Dendritic cell treated with granulocyte-macrophage colony-stimulating factor and Interleukin-4, amounts not matched to agents 40 ng/mL and 50 ng/mL, for 4 days (primary cell): ENCODE data around the gene CALML3.

Experiments used
- H3K27ac Mint-ChIP-seq: one replicate; pipeline ENCODE4 v1.8.0; 2022; ENCODE audit warnings: mild to moderate bottlenecking, mixed read lengths
- H3K27me3 Mint-ChIP-seq: one replicate; pipeline ENCODE4 v1.8.0; 2022; ENCODE audit warnings: mild to moderate bottlenecking, mixed read lengths
- H3K36me3 Mint-ChIP-seq: one replicate; pipeline ENCODE4 v1.8.0; 2022; ENCODE audit warnings: low read depth, mixed read lengths
- H3K4me1 Mint-ChIP-seq: one replicate; pipeline ENCODE4 v1.8.0; 2022; ENCODE audit warnings: low read depth, mixed read lengths
- H3K4me3 Mint-ChIP-seq: one replicate; pipeline ENCODE4 v1.8.0; 2022; ENCODE audit warnings: mild to moderate bottlenecking, moderate library complexity, mixed read lengths
- H3K9me3 Mint-ChIP-seq: one replicate; pipeline ENCODE4 v1.8.0; 2022; ENCODE audit warnings: mixed read lengths
- intact Hi-C: fragments of 100-400 bp; cut with micrococcal nuclease; formaldehyde crosslinking; loops from one replicate; pipeline ENCODE4 v1.15.0; 2022

The CALML3 gene

DNA sequence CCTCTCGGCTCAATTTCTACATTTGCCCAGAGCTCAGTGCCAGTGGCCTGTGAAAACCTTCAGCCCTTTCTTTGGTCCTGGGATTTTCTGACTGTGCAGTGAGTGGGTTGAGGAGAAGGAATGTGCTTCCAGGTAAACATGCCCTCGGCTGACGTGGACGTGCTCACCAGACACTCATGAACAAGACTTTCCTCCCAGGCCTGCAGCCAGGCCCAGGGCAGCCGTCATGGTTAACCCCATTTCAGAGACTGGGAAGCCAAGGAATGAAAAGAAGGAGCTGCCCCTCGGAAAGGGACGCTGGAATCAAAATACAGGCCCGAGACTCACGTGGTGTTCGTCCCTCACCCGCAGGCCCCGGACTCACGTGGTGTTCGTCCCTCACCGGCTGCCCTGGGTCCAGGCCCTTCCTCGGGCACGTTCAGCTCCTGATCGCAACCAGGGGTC lies 16.6 kb upstream of the CALML3 start:
- Mint-ChIP-seq H3K9me3 (no peaks in the 10 kb centered on the region), H3K4me1 (peaks cover 7% of the 10 kb centered on the region), H3K27ac (no peak overlapping the region), H3K36me3 (no peaks in the 10 kb centered on the region), H3K27me3 (peaks cover 19% of the 10 kb centered on the region), H3K4me3 (no peak overlapping the region)
- intact Hi-C loops = no loop called here

DNA sequence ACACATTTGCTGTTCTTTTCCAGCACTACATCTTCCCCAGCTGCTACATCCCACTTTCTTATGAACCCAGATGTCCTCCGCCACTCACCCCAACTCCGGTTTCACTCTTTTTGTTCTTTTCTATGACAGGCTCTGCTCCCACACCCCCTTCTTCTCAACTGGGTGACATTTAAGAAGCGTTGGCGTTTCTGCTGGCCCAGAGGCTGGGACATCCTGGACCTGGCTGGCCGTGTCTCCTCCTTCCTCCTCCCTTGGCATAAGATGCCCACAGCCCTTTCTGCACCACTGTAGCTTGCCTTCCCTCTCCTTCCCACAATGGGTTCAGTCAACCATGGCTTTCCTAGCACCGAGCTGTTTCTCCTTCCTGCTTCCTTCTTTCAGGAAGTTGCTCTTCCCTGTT lies 16.0 kb upstream of the CALML3 start:
- H3K36me3 Mint-ChIP-seq = no peaks in the 10 kb centered on the region
- no peak overlapping the region for H3K27ac Mint-ChIP-seq
- peaks cover 20% of the 10 kb centered on the region for H3K27me3 Mint-ChIP-seq
- no peaks in the 10 kb centered on the region for H3K9me3 Mint-ChIP-seq
- H3K4me3 Mint-ChIP-seq = no peak overlapping the region
- intact Hi-C loops = no loop called here
- peaks cover 7% of the 10 kb centered on the region for H3K4me1 Mint-ChIP-seq

DNA sequence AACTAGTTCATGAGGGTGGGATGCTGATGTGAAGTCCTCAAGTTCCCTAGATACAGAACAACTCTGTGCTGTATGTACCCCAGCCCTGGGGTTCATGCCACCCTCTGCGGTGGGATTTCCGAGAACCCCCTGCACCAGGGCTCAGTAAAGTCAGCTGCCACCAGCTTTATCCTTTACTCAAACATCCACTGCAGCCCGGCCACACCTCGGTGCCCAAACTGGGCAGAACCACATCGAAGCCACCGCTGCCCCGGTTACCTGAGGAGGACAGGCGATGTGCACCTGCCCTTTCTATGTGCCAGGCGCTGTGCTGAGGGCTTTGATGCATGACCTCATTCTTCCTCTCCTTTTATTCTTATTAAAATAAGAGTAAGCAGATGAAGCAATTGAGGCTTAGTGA lies 15.5 kb upstream of the CALML3 start:
- Mint-ChIP-seq H3K36me3 (no peaks in the 10 kb centered on the region), H3K4me1 (peaks cover 7% of the 10 kb centered on the region), H3K9me3 (no peaks in the 10 kb centered on the region), H3K27me3 (peaks cover 17% of the 10 kb centered on the region), H3K4me3 (no peak overlapping the region), H3K27ac (no peak overlapping the region)
- intact Hi-C loops = no loop called here

DNA sequence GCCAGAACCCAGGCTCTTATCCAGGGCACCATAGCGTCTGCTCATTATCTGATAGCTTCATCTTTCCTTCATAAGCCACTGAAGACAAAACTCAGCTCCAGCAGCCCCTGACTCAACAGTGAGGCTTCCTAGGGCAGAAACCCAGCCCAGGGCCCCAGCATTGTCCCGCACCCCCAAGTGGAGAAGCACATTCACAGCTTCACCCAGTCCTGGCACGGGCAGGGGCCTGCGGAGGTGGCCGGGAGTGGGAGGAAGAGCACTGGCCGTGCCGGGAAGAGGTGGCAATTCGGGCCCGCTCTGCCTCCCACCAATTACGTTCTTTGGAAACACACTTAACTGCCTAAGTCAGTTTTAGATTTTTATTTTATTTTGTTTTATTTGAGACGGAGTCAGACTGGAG lies 15.1 kb upstream of the CALML3 start:
- Mint-ChIP-seq H3K4me1 (peaks cover 7% of the 10 kb centered on the region), H3K9me3 (no peaks in the 10 kb centered on the region), H3K36me3 (no peaks in the 10 kb centered on the region), H3K4me3 (no peak overlapping the region), H3K27me3 (peaks cover 16% of the 10 kb centered on the region), H3K27ac (no peak overlapping the region)
- intact Hi-C loops = no loop called here

DNA sequence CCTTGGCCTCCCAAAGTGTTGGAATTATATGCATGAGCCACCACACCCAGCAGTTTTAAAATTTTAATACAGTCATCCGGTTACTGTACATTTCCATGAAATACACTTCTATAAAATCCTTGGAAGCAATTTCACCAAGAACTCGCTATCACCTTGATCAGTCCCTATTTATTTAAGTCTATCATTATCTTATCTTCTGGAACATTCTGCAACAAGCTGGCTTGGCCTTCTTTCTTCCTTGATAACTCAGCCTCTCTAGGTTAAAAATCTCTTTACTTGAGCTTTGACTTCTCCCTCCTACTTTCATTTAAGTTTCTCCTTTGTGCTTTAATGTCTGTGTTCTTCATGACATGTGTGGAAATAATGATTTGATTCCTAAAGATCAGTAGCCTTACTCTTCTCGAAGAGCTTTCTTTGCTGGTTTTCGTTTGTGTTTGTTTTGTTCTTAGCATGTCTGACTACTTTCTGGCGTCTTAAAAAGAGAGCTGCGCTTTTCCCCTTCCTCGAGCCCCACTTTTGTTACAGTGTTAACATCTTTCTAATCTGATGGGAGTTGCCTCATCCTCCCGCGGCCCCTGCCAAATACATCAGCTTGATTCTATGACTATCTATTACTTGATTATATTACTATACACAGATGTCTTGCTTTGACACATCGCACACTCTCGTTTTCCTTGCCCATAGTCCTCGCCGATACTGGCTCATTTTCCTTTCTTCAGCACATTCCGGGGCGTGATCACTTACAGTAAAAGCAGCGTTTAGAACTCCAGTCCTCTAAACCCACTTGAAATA lies 14.3 kb upstream of the CALML3 start:
- Mint-ChIP-seq H3K4me1 (peaks cover 7% of the 10 kb centered on the region), H3K4me3 (no peak overlapping the region), H3K36me3 (no peaks in the 10 kb centered on the region), H3K27me3 (peaks cover 12% of the 10 kb centered on the region), H3K27ac (no peak overlapping the region), H3K9me3 (no peaks in the 10 kb centered on the region)
- intact Hi-C loops = no loop called here

DNA sequence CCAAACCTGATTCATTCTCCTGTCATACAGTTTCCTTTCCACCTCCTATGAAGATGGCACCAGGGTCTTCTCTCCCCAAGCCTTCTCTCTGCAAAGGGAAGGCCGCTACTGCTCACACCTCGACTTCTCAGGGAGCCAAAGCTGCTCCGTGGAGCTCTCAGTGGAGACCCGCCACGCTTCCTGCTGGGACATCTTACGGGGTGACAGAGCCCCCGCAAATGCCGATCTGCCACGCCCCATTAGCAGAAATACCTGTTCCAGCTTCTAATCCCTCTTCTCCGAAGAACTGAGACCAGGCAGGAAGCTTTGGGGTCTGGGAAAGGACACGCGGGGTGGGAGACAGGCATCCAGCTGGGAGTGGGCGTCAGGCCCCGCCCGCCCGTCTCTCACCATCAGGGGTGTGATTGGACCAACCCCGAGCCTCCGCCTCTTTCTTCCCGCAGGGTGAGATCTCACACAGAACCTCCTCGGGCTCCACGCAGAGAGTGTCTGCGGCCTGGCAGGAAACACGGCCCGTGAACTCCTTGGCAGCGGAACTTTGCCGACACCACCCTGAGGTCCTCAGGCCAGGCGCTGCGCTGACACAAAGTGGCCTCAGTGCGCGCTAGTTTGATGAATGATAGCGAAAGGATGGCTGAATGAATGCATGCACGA lies 13.4 kb upstream of the CALML3 start:
- Mint-ChIP-seq H3K4me3 (no peak overlapping the region), H3K9me3 (no peaks in the 10 kb centered on the region), H3K27me3 (peaks cover 12% of the 10 kb centered on the region), H3K27ac (no peak overlapping the region), H3K4me1 (peaks cover 11% of the 10 kb centered on the region), H3K36me3 (no peaks in the 10 kb centered on the region)
- intact Hi-C loops = no loop called here

DNA sequence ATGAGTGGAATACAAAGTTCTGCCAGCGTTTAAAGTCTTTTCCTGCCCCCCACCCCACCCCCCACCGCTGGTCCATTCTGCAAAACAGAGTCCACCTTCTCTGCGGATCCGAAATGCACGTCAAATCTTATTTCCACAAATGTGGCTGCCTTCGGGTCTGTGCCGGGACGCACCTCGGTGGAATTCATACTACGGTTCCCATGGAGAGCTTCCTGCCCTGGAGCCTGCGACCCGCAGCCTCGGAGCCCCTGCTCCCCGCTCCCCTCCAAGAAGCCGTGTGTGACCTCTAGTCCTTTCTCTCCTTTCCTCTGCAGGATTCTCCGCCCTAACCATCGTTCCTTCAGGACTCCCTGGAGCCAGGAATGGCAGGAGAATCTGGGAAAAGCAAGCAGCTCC lies 12.9 kb upstream of the CALML3 start:
- no peaks in the 10 kb centered on the region for H3K36me3 Mint-ChIP-seq
- H3K27ac Mint-ChIP-seq = no peak overlapping the region
- H3K27me3 Mint-ChIP-seq = peaks cover 11% of the 10 kb centered on the region
- peaks cover 14% of the 10 kb centered on the region for H3K4me1 Mint-ChIP-seq
- H3K9me3 Mint-ChIP-seq = no peaks in the 10 kb centered on the region
- H3K4me3 Mint-ChIP-seq = no peak overlapping the region
- intact Hi-C loops = no loop called here

DNA sequence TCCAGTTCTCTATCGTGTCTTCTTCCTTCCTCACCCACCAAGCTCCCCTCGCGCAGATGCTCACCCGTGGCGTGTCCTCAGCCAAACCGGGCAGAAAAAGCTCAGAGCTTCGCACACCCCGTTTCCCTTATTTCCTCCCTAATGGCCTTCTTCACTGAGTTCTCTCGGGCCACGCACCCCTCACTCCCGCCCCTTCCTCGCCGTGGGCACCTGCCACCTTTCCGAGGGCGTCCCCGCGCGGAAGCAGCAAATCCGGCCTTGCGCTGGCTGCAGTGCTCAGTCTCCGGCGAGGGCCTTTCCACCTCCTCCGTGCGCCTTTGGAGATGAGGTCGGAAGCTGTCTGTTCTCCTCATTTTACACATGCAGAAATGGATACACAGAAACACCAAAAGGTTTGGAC lies 12.4 kb upstream of the CALML3 start:
- Mint-ChIP-seq H3K27ac (no peak overlapping the region), H3K9me3 (no peaks in the 10 kb centered on the region), H3K4me1 (peaks cover 14% of the 10 kb centered on the region), H3K36me3 (no peaks in the 10 kb centered on the region), H3K4me3 (no peak overlapping the region), H3K27me3 (peaks cover 12% of the 10 kb centered on the region)
- intact Hi-C loops = no loop called here

DNA sequence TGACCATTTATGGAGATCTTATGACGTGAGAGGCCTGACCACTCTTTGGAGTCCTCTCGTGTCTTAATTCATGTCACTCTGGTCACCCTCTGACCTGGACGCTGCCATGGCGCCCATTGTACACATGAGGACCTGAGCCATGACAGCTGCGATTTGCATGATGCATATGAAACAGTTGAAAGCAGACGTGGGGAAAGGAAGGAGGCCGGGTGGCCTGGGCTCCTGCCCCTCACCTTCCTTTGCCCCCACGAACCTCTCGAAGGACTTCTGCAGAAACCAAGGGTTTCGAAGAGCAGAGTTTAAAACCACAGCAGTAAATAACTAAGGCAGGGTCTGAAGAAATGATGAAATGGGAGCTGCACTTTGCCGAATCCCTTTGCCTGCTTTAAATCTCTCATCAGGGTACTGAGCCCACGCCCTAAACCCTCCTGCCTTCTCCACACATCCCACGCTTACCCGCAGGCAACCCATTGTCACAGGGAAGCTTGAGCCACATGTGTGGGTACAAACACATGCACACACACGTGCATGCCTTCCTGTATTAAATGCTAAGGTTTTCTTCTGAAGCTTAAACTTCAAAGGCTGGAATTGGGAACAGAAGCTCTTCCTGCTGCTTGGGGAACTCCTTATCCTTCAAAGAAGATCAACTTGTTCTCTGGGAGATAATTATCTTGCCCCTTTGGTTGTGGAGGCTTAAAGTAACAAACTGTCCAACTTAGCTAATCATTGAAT lies 11.7 kb upstream of the CALML3 start:
- intact Hi-C loops = no loop called here
- Mint-ChIP-seq H3K9me3 (no peaks in the 10 kb centered on the region), H3K4me1 (peaks cover 14% of the 10 kb centered on the region), H3K36me3 (no peaks in the 10 kb centered on the region), H3K4me3 (no peak overlapping the region), H3K27me3 (peaks cover 12% of the 10 kb centered on the region), H3K27ac (no peak overlapping the region)

DNA sequence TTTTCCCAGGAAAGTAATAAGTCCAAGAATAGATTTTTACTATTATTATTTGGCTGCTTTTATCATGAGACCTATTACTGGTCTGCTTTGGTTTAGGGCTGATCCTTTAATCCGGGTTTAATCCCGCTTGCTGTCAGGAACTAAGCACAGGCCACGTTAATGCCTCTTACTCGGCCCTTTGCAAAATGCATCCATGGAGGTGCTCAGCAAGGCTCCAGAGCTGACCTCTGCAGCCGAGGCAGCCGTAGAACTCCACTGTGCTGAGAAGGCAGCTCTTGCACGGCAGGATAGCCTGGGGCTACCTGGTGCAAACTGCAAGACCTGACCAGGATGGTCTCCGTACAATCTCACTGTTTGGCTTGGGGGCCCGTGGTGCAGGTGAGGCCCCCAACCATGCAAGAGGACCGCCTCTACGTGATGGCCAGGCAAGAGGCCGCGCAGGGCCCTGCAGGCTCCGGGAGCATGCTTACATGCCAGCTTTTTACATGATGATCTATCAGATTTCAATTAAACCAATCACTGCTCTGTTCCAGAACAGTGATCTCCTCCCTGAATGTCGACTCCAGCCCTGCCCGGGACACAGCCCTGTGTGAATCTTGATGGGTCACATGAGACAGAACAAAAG lies 10.4 kb upstream of the CALML3 start:
- no peaks in the 10 kb centered on the region for H3K36me3 Mint-ChIP-seq
- H3K4me3 Mint-ChIP-seq = no peak overlapping the region
- H3K27me3 Mint-ChIP-seq = peaks cover 14% of the 10 kb centered on the region
- H3K27ac Mint-ChIP-seq = no peak overlapping the region
- peaks cover 7% of the 10 kb centered on the region for H3K4me1 Mint-ChIP-seq
- intact Hi-C loops = no loop called here
- H3K9me3 Mint-ChIP-seq = no peaks in the 10 kb centered on the region

DNA sequence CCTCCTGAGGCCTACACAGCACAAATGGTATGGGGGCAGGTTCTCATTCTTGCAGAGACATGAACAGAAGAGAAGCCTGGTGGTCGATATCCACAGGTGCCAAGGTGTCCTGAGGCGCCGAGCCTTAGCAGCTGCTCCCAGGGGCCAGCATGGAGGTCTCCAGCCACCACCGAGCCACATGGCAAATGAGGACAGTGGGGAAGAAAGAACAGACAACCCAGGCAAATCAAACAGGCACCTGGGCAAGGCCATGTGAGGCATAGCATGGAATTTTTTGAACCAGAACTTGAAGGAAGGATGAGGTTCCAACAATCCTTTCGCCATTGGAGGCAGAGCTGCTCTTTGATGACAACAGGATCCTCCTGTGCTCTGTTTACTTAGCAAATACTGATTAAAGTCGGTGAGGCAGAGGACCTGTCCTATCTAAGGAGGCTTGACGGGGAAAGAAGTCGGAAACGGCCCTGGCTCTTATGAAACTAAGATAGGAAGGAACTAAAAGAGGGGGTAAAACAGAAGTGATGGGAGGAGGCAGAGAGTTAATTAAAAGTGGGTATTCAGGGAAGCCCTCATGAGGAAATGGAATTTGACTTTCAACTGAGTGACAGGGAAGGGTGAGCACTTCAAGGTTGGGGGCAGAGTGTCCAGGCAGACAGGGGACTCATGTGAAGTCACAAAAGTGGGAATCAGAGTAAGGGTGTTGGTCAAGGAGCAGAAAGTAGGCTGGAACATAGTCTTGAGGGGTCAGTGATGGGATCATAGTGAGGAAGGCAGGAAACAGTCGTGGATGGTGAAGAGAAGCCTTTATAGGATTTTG lies 8.6 kb upstream of the CALML3 start:
- no peak overlapping the region for H3K27ac Mint-ChIP-seq
- H3K4me3 Mint-ChIP-seq = no peak overlapping the region
- H3K9me3 Mint-ChIP-seq = no peaks in the 10 kb centered on the region
- intact Hi-C loops = no loop called here
- H3K36me3 Mint-ChIP-seq = no peaks in the 10 kb centered on the region
- H3K4me1 Mint-ChIP-seq = peaks cover 7% of the 10 kb centered on the region
- peaks cover 17% of the 10 kb centered on the region for H3K27me3 Mint-ChIP-seq

DNA sequence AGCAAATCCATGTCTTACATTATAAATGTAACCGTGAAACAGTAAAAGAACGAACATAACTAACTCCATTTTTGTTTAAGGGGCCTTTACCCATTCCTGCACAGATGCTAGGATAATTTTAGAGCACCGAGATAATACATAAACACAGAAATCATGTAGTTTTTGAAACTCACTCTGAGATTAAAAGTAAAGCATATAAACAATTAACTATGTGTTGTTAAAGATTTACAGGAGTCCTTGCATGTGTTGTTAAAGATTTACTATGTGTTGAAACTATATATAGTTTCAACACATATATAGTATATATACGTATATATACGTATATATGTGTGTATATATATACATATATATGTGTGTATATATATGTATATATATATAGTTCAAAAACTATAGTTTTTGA lies 7.2 kb upstream of the CALML3 start:
- Mint-ChIP-seq H3K4me1 (peaks cover 7% of the 10 kb centered on the region), H3K27me3 (peaks cover 11% of the 10 kb centered on the region), H3K9me3 (no peaks in the 10 kb centered on the region), H3K4me3 (no peak overlapping the region), H3K27ac (no peak overlapping the region), H3K36me3 (no peaks in the 10 kb centered on the region)
- intact Hi-C loops = no loop called here

DNA sequence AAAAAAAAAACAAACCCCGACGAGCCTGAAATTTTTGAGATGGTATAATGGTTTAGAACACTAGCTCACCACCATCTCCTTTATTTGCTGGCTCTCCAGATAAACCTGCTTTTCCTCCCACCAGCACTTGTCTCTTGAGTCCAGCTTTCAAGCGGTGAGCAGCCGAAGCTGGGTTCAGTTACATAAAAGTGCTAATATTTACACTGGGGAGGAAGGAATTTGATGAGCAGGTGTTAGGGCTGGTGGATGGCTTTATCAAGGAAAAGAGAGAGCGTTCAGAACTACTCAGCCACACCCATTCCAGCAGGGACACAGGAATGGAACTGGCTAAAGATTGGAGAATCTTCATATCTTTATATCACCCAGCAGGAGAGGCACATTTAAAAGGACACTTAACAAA lies 6.6 kb upstream of the CALML3 start:
- H3K36me3 Mint-ChIP-seq = no peaks in the 10 kb centered on the region
- H3K27me3 Mint-ChIP-seq = peaks cover 11% of the 10 kb centered on the region
- H3K4me1 Mint-ChIP-seq = peaks cover 7% of the 10 kb centered on the region
- no peak overlapping the region for H3K27ac Mint-ChIP-seq
- intact Hi-C loops = no loop called here
- no peaks in the 10 kb centered on the region for H3K9me3 Mint-ChIP-seq
- H3K4me3 Mint-ChIP-seq = no peak overlapping the region
